Measurements from ENCODE around the gene SH2D7.

Gene SH2D7

GRCh38 chr15:78104566-78105475, 12.5 kb downstream of the SH2D7 start:
- peak; percentile 10 for DNase-seq

DNA sequence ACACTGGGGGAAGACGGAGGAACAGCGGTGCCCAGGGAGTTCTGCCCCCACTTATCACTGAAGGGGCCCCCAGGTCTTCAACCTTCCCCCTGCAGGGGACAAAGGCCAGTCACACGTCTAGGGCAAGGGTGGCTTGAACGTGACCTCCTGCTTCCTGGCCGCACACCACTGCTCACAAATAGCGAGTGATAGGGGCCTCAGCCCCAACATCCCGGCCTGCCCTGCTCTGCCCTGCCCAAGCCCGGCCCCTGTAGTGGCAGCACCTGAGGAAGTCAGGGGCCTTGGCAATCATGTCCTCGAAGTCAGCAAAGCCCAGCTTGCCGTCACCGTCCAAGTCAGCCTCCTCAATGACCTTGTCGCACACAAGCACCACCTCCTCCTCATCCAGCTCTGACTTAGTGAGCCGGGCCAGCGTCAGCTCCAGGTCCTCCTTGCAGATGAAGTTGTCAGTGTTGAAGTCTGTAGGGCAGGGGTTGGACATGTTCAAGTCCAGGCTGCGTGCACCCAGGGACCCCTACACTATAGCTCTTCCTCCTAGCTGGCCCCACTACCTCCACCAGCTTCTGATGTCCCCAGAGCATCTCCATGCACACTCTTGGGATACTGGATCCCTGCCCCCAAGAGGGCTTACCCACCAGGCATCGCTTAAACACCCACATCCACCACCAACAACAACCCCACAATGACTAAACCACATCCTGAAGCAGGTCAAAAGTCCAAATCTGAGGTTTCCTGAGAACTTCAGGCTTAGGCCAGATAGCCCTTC, 13.3 kb downstream of the SH2D7 start:
- peak; percentile 16 for DNase-seq

- DNase-seq, result peak; percentile 13
Observed at GRCh38 chr15:78107471-78107870, 15.1 kb downstream of the SH2D7 start.

DNA sequence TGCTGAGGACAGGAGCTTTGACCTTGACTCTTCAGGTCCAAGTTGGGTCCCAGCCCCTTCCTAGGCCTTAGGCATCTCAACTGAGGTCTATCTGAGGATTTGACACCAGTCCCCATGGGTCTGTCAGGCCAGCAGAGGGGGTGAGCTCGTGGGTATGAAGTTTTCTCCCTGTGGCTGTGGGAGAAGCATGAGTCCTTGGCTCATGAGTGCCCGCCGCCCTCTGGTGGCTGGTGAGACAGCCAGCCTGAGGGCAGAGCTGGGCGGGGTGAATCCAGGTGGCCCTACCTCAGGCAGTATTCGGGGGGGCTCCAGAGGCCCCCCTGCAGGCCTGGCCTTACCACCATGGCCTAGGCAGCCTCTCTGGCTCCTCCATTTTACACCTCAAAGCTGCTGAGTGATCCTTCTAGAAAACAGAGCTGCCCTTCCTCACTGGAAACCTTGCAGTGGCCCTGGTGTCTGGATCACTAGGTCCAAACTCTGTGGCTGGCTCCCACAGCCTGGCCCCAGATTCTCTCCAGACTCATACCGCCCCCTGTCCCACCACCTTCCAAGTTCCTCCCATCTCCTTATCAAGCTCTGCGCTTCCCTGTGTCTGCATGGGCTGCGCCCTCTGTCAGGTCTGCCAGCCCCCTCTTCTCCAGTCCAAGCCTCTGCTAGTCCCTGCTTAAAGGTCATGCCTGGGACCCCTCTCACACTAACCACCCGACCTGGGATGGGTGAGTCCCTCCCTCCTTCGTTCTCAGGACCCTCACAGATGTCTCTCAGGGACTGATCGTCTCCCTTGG, 16.1 kb downstream of the SH2D7 start:
- peak; percentile 85 for DNase-seq

GRCh38 chr15:78109156-78109555, 16.8 kb downstream of the SH2D7 start:
- DNase-seq, result peak; percentile 13

GRCh38 chr15:78110096-78110495, 17.7 kb downstream of the SH2D7 start:
- peak; percentile 11 for DNase-seq

DNA sequence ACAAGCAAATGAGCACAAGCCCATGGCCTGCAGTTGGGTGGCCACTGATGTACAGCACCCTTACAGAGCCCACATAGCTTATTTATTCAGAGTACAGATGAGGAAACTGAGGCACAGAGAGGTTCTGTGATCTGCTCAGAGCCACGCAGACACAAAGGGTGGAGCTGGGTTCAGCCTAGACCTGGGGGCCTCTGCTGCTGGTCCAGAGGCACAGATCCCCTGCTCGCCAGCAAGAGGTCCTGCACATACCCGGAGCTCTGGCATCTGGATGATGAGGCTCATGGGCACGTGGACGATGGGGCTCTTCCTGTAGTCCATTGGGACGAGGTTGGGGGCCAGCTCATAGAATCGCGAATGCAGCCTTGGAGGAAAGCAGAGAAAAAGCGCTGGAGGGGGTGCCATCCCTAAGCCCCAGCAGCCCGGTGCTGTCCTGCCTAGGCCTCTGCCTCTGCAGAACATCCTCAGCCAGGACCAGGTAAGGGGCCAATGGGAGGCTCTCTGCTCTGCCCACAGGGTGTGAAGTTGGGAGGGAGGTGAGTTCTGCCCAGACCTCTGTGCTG, 18.6 kb downstream of the SH2D7 start:
- no peak for DNase-seq

DNA sequence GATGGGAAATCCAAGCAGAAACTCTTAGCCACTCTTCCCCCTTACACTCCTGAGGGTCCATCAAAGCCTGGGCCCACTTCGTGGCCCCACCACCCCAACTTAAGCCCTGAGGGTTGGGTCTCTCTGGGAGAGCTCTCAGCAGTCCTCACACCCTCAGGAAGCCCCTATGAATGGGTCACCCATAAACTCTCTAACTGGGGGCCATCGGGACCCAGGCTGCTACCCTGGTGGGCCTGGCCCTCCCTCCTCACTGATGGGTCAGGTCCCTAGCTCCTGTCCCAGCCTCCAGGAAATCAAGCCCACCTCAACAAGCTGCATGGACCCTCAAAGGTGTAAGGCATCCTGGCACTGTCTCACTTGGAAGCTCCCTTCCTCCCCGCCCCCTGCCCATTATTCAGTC, 19.4 kb downstream of the SH2D7 start:
- DNase-seq, result no peak

DNA sequence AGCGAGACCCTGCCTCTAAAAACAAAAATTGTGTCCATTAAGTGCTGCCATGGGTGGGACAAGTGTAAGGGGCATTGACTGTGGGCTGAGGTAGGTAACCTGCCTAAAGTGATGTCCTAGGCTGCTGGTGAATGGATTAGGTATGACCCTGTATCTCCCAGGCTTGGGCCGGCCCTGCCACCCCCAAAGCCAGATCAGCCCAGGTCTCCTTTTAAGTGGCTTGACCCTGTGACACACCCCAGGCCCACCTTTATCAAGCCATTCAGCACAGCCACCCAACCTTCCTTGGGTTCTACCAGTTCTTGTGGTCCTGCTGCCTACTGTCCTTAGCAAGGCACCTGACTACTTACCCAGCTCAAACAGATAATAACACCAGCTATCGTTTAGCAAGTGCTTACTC, 20.2 kb downstream of the SH2D7 start:
- DNase-seq, result no peak

DNA sequence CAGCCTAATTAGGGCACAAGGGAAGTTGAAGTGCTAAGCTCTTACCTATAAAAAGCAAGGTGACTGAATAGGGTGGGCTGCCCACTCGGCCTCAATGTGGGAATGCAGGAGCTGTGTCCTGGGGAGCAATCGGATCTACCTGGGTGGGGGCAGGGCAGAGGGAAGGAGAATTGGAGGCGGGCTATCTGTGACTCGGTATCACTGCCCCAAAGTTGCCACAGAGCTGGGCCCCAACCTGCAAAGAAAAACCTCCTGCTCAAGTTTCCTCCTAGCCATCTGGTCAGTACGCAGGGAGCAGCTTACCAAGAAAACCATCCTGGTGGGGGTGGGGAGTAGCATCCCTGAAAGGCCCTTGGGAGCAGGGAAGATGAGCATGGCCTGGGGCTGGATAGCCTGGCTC, 28.2 kb downstream of the SH2D7 start:
- no peak for DNase-seq

DNA sequence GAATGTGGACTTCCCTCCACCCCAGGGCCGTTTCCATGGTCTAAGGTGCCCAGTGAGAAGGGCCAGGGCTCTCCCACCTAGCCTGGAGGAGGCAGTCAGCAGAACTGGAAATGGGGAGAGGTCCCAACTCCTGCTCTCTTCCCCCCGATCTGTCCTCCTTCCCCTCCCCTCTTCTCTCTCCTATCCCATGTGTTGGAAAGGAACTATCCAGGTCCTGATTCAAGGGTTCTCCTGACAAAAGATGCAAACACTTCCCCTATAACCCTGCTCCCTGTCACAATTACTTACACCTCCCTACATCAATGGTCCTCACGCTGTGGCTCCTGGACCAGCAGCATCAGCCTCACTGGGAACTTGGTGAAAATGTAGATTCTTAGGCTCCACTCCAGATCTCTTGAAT, 32.9 kb downstream of the SH2D7 start:
- no peak for DNase-seq

DNA sequence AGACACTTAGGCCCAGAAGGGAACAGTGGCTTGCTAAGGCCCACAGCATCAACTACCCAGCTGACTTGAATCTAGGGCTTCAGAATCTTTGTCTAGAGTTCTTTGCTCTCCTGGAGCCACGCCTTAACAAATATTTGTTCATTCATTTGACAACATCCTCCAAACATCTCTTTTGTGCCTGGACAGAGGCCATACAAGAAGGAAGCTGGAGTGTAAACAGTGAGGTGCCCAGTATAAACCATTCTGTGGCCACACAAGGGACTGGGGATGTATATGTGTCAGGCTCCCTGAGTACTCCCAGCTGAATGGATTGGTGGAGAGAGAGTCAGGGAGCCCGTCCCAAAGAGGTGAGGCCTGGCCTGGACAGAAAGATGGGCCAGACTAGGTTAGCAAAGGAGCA, 35.5 kb downstream of the SH2D7 start:
- no peak for DNase-seq

- no peak for DNase-seq
Observed at GRCh38 chr15:78129077-78129750, 36.9 kb downstream of the SH2D7 start.

GRCh38 chr15:78129751-78130287, 37.5 kb downstream of the SH2D7 start:
- DNase-seq, result no peak

DNA sequence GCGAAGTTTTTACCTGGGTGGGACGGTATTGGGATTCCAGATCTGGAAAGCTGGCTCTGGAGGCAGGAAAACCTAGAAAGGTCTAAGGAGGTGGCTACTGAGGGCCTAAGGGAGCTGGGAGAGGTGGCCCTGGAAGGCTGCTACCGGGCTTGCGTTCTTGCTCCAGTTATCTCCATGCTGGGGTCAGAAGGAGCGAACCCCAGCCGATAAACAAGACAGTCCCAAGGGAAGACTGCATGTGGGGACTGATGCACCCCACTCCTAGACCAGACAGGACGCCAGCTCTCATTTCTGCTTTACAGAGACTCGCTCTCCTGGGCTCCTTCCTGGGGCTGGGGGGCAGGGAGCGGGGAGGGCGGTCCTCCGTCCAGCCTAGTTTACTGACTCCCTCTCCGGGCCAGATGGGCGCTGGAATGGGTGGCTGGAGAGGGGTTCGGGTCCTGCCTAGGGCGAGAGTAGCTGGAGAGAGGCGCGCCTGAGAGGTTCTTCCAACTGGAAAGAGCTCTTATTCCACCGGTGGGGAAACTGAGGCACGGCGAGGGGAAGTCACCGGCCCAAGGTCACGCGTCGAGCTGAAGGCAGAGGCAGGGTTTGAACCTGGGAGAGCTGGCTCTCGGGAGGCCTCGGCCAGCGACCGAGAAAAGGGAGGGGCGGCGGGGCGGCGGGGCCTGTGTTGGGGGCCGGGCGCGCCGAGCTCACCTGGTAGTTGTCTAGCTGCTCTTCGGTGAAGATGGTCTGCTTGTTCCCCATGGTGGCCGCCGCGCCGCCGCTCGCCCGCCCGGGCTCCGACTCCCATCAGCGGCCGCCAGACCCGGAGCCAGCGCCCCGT, 38.3 kb downstream of the SH2D7 start:
- DNase-seq, result no peak

DNA sequence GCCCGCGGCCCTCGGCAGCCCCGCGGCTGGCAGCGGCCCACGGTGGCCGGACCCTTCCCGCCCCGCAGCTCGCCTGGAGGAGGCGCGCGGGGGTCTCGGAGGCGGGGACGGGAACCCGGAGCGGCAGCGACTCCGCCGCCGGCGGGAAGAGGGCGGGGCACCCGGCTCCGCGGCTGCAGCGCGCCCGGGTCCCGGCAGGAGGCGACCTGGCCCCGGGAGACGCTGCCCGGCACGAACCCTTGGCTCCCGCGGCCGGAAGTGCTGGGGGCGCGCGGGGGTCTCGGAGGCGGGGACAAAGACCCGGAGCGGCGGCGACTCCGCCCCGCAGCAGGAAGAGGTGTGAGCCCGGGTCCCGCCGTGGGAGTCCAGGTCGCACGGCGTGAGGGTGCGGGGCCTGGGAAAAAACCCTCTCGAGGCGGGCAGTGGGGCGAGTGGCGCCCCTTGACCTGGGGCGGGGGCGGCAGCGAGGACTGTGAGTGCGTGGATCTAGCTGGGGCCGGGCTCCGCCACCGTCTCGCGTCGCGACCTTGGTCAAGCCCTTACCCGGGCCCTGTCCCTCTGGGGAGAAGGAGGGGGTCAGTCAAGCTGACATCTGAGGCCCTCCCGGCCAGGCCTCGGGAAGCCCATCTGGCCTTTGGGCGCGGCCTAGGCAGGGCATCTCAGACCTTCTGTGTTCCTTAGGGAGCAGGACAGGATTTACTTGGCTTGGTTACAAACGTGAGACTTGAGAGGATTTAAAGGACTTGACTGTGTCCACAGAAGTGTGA, 39.1 kb downstream of the SH2D7 start, which contains the start of gene CIB2:
CIB2 (minus strand) TSS at position 151 of the 767 bp plus-strand sequence. CDS start 230 bp downstream, outside the sequence.
- DNase-seq, result peak; percentile 89

GRCh38 chr15:78133801-78134200, 41.4 kb downstream of the SH2D7 start:
- no peak for DNase-seq

- no peak for DNase-seq
Observed at GRCh38 chr15:78139578-78139977, 47.2 kb downstream of the SH2D7 start.

DNA sequence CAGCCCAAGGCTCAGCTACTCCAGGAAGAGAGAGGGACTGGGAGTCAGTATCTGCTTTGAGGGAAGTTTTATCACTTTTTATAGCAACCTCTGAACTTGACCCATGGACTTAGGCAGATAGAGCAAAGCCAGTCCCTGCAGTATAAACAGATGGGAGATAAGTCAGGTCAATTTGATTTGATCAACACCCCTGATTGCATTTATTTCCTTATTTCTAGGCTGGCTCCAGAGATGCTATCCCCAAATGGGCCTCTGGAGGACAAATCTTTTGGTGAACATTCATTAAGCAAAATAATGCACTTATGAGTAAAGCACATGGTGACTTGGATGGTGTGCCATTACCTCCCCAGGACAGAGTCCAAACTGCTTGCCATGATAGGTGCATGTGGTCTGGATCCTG, 47.9 kb downstream of the SH2D7 start:
- DNase-seq, result no peak

DNA sequence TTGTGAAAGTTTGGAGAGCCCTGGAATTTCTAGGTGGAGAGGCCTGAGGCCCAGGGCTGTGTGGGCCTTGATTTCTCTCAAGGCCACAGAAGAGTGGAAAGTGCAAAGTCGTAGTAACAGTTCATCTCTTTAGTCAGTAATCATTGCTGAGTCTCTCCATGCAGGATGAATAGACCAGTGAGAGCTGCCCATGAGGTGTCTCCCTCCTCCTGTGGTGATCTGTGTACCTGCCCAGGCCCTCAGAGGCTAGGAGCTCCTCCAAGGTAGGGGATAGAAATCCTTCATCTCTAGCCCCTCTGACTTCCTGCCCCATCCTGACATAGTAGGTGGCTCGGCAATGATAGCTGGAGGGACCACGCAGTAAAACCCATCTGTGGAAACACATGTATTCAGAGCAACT, 50.0 kb downstream of the SH2D7 start:
- DNase-seq, result no peak

Measured in femur (tissue), 1 donor.